ENCODE measurements around the gene EEF1A2.

DNA sequence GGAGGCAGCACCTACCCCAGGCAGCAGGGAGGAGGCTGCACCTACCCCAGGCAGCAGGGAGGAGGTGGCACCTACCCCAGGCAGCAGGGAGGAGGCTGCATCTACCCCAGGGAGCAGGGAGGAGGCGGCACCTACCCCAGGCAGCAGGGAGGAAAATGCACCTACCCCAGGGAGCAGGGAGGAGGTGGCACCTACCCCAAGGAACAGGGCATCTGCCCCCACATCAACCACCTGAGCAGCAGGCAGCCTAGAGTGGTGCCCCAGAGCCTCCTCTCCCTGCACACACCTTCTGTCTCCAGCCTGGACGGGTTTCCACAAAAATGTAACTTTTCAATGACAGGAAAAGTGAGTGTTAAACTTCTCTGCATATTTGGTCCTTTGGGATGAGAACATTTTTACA is 36.6 kb downstream of the EEF1A2 start:
- no peak for TF ChIP-seq GATA2 (IDR thresholded peaks at IDR 0.05; ENCODE audit: low read depth, low read length)
- no peak for TF ChIP-seq GATA3 (IDR thresholded peaks at IDR 0.05; ENCODE audit: low read depth, low read length)

Measured in SH-SY5Y (cell line).